Stimulated activated naive CD4-positive, alpha-beta T cell (primary cell): Measurements from ENCODE around the gene S100A16.
"Not testable (repeated sequence)": the region's sequence is repeated elsewhere in the genome, so short reads cannot be mapped to it uniquely, and the experiment has no call there.

Experiments
- DNase-seq, 6 experiments: peaks; one replicate each; lab custom pipeline; 2025; lab: John Stamatoyannopoulos, UW

S100A16 gene

DNA sequence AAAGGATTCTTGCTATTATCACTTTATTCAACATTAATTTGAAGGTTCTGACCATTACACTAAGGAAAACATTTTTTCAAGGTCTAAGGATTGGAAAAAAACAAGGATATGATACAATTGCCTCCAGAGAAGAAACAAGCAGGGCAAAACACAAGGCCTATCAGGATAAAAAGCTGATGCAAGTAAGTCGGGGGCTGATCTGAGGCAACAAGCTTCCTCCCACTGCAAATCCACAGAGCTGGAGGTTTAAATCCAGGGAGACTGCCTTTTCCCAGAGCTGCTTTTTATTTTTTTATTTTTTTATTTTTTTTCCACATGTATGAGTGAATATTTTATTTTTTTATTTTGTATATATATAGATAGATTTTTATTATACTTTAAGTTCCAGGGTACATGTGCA, 27.9 kb downstream of the S100A16 start:
- no peak for DNase-seq

DNA sequence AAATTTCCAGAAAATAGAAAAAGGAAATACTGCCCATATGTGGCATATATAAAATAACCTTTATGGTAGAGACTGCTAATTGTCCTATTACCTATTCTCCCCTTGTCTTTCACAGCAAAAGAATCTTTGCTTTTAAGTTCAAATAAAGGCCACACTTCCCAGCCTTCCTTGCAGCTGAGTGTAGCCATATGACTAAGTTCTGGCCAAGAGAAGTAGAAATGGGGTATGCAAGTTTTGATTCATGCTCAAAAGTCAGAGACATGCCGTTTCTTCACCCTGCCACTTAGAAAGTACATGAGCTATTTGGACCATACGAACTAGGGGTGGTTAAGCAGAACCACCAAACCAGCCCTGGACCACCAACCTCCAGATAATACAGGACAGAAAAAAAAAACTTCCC, 29.0 kb downstream of the S100A16 start:
- DNase-seq: no peak

DNA sequence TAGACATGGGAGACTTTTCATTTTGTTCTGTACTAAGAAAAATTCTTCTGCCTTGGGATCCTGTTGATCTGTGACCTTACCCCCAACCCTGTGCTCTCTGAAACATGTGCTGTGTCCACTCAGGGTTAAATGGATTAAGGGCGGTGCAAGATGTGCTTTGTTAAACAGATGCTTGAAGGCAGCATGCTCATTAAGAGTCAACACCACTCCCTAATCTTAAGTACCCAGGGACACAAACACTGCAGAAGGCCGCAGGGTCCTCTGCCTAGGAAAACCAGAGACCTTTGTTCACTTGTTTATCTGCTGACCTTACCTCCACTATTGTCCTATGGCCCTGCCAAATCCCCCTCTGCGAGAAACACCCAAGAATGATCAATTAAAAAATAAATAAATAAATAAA, 29.4 kb downstream of the S100A16 start:
- not testable (repeated sequence) for DNase-seq

DNA sequence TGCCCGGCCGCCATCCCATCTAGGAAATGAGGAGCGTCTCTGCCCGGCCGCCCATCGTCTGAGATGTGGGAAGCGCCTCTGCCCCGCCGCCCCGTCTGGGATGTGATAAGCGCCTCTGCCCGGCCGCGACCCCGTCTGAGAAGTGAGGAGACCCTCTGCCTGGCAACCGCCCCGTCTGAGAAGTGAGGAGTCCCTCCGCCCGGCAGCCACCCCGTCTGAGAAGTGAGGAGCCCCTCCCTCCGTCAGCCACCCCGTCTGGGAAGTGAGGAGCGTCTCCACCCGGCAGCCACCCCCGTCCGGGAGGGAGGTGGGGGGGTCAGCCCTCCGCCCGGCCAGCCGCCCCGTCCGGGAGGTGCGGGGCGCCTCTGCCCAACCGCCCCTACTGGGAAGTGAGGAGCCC, 30.1 kb downstream of the S100A16 start:
- DNase-seq: not testable (repeated sequence)

DNA sequence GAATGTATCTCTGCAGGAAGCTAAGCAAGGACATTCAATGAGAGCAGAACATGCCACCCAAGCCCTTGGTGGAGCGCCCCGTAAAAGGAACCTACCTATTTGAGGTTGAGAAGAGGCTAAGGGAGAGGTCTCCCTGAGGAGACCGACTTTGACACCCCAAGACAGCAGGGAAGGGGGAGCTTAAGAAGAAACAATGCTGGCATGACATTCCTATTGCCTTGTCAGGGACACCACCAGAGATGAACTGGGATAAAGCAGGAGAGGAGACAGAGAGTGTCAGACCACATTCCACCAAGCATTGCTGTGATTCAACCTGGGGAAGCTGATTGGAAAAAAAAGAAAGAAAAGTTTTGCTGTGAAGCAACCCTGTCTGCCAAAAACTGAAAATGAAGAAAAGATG, 34.0 kb downstream of the S100A16 start:
- DNase-seq: no peak

DNA sequence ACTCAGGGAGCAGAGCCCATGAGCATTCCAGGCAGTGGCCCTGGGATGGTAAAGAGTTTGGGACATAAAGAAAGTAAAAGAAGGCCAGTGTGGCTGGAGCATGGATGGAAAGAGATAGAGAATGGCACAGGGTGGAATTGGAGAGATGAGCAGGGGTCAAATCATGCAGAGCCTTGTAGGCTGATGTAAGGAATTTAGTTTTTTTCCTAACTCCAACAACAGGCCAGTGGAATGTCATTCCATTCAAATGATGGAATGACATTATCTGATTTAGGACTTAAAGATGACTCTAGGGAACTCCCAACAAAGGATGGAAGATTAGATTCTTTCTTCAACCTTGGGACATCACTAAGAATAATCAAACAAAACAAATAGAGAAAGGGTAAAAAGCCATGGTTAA, 34.4 kb downstream of the S100A16 start:
- DNase-seq: no peak

DNA sequence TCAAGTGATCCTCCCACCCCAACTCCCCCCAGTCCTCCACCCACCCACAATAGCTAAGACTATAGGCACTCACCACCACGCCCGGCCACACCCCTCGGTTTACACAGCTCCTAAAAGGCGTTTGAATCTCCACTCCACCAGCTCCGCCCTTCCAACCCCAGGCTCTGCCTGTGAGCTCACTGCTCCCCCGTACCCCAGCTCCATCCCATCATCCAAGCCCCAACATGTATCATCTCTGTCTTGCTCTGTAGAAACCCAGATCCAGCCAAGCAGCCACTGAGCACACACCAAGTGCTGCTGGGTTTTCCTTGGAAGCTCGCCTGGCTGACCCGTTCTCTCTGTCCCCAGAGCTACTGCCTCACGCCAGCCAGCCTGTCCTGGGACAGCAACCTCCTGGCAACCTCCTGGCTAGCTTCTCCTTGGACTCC, 35.3 kb downstream of the S100A16 start:
- DNase-seq: no peak

DNA sequence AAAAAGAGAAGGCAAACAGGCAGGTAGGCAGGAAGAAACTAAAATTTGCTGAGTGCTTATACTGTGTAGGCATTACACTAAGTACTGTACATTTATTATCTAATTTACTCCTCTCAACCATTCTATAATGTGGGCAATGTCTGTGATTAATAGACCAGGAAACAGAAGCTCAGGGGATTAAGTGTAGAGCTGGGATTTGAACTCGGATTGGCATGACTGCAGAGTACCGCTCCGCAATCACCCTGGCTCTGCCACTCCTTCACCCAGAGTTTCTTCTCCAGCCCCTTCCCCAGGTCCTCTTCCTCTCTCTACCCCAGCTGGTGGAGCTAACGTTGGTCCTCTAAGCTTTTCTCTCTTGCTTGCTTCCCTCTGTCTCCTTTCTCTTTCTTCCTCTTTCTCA, 35.8 kb downstream of the S100A16 start:
- DNase-seq: no peak

DNA sequence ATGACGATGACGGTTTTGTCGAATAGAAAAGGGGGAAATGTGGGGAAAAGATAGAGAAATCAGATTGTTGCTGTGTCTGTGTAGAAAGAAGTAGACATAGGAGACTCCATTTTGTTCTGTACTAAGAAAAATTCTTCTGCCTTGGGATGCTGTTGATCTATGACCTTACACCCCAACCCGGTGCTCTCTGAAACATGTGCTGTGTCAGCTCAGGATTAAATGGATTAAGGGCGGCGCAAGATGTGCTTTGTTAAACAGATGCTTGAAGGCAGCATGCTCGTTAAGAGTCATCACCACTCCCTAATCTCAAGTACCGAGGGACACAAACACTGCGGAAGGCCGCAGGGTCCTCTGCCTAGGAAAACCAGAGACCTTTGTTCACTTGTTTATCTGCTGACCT, 37.4 kb downstream of the S100A16 start:
- not testable (repeated sequence) for DNase-seq

DNA sequence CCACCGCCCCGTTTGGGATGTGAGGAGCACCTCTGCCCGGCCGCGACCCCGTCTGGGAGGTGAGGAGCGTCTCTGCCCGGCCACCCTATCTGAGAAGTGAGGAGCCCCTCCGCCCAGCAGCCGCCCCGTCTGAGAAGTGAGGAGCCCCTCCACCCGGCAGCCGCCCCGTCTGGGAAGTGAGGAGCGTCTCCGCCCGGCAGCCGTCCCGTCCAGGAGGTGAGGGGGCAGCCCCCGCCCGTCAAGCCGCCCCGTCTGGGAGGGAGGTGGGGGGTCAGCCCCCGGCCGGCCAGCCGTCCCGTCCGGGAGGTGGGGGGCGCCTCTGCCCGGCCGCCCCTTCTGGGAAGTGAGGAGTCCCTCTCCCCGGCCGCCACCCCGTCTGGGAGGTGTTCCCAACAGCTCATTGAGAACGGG, 37.9 kb downstream of the S100A16 start:
- DNase-seq: not testable (repeated sequence)

DNA sequence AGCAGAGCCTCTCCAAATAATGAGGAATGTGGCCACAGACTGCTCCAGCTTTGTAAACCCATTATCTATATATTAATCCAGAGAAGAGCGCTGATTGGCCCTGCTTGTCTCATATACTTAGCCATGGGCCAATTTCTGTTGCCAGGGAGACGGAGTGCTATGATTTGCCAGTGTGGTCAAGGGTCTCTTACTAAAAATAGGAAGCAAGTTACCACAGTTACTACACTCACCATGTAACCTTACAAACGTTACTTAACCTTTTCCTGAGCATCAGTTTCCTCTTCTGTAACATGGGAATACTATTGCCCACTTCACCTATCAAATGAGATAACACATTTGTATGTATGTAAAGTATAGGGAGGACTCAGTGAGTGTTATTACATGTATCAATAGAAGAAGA, 39.6 kb downstream of the S100A16 start:
- no peak for DNase-seq

DNA sequence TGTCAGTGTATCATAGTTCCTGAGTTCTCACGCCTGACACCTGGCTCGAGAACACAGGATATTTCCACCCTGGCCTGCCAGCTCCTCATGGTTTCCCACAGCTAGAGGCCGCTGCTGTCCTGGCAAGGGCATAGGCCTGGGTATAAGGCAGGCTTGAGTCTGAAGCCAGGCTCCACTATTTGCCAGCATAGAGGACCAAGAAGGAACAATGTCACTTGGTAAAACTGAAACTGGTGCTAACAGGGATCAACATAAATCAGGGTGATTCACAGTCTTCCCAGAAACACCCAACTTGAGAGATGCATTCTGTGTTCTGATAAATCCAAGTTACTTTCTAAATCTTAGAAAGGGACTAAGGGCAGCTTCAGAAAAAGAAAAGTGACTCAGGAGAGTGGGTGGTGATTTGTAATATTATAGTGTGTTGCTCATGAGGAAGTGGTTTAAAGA, 40.3 kb downstream of the S100A16 start:
- peak; percentile 2 to 42 (median 27) for DNase-seq

DNA sequence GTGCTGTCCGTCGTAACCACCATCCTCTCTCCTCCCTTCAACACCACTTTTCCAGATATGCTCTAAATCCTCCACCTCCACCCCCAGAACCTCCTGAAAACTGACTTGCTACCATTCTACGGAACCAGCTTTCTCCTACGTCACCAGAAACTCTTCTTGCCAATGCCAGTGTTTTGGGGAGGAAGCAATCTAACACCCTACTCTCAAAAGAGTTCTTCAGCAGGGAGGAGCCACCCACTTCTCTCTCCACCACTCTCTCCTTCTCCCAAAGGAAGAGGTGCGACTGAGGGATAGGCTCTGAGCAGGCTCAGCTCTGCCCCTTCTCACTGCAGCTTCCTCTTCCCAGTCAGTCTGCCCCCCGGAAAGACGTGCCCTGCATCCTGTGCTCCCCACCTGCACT, 41.2 kb downstream of the S100A16 start:
- no peak for DNase-seq

DNA sequence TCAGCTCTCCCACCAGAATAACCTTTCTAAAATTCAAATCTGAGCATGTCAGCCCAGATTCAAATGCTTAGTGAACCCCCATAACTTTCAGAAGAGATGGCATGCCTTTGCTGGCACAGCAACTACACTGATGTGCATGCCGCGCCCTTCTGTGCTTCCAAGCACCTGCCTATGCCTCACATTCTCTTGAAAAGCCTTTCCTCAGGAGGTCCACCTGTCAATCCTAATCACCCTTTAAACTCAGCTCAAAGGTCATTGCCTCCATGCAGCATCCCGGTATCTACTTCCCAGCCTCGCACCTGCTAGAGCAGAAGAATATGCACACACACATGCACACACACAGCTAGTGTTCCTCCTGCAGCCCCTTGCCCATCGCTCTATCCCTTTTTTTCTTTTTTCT, 42.1 kb downstream of the S100A16 start:
- no peak for DNase-seq

DNA sequence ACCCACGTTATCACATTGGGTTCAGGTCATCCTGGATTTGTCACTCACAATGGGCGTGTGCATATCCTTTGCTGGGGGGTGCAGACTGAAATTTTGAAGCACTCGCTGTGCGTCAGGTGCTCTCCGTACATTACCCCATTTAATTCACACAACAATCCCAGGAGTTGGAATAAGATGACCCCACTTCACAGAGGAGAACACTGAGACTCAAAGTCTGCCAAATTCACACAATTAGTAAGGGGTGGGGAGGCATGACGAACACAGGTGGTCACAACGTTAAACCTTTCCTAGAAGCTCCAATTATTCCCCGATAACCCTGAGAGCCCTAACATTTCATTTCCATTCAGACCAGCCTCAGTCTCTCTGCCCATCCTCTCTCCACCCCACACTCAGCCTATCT, 43.5 kb downstream of the S100A16 start:
- no peak for DNase-seq

DNA sequence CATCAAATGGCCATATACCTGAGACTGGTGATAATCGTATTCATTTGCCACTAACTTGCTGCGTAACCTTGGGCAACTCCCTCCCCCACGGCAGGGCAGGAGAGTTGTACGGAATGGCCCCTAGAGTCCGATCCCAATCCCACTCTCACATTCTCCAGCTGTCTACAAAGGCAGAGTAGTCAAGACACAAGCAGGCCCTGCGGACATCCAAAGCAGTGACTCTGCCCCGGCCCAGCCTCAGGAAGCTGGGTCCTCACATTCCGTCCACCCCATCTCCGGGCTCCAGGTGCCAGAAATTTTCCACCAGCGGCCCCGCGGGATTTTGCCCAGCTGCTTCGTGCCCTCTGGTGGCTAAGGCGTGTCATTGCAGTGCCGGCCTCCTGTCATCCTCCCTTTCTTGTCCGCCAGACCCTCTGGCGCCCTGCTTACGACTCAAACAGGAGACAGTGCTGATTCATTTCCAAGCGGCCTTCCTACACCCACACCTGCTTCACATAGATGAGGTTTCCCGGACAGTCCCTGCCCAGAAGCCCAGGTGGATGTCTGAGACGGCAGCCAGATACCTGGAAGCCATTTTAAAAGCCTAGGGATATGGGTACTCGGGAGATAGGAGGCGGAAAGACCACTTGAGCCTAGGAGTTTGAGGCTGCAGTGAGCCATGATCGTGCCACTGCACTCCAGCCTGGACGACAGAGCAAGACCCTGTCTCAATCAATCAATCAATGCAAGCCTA, 44.4 kb downstream of the S100A16 start:
- peak; percentile 42 to 85 (median 70) for DNase-seq

DNA sequence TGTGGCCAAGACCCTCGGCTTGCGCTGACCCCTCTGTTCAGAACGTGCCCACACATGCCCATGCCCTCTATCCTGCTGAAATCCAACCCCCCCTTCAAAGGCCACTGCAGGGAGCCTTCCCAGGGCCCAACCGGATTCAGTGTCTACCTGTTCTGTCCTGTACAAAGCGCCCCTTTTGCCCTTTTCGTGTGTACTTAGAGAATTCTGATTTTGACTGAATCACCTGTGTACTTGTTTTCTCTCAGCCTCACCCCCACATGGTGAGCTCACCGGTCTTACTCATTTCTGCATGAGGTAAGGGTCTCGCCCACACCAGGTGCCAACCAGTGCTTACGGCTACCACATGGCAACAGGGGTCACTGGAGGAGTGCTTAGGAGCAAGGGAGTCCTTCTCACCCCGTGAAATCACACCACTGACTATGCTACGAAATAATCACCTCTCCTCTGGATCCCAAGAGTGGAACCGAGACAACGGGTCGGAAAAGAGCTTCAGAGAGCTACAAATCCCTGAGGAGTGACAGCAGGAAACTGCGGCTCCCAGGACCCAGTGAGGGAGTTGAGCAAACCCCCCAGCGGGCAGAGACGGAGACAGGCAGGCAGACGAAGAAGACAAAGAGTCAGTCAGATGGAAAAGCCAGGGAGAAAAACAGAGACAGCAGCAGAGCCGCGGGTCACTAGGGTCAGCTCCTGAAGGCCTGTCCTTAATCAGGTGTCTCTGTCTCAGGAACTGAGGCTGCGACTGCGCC, 45.1 kb downstream of the S100A16 start:
- DNase-seq: no peak

DNA sequence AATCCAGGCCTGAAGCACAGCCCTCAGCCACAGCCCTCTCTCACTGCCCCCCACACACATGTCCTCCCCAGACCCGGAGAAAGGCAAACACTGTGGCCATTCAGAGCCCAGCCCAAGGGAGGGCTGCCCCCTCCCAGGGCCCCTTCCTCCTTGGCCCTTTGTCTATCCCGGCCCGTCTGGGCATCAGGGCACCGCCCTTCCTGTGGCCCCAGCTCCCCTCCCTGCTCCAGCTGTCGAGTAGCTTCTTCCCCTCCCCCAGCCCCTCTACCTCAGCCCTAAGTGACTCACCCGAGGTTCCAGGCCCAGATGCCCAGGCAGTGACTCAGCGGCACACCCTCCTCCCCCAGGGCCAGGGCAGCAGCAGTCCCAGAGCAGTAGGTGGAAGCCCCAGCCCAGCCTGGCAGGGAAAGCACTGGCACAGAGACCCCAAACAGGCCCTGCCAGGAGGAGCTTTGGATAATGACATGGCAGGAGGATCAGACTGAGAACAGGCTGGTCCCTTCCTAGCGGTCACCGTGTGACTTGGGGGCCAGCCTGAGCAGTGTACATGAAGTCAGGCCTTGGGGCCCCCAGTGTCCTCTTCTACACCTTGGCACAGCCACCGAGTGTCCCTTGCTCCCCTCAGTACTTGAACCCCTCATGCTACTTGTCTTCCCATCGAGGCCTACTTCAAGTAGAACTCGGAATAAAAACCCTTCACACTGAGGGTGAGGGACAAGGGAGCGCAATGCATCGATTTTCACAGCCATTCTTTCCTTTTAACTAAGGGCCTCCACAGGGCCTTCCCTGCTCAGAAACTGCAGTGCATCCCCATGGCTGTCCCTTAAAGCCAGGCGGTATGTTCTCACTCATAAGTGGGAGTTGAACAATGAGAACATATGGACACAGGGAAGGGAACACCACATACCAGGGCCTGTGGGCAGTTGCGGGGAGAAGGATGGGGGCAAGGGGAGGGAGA, 46.2 kb downstream of the S100A16 start:
- peak in 1 of 6 experiments; percentile 7 for DNase-seq

DNA sequence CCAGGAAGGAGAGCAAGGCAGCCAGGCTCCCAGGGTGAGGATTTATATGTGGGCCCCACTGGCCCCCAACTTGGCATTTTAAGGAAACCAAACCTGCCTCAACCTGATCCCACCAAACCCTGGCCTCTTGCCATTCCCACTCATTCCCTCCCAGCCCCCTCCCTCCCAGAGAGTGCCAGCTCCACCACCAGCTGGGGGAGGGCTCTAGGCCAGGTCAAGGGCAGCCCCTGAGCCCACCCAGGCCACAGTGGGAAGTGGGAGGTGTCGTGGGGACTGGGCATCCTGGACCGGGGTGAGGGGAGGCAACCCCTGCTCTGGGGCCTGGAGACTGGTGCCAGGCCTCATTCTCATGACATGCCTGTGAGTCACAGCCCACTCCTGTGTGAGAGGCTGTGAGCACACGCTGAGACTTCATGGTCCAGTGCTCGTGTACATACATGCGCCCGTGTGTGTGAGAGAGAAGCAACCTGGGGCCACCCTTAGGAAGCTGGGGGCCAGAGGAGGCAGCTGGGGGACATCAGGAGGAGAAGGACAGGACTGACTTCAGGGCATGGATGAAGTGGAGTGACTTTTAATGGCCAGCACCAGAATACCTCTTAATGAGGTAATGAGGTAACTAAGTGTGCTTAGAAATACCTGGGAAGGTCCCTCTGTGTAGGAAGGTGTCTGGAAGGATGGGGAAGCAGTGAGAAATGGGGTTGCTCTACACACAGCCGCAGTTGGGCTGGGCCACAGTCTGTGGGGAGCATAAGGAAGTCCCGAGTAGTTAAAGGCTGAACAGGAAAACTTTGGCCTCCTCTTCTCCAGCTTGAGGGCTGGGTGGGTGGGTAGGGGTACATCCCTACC, 47.2 kb downstream of the S100A16 start, which contains the start of gene S100A2:
Gene S100A2 (minus strand): TSS at position 316 of the 846 bp plus-strand sequence. CDS start 1,967 bp downstream, outside the sequence.
- no peak for DNase-seq

DNA sequence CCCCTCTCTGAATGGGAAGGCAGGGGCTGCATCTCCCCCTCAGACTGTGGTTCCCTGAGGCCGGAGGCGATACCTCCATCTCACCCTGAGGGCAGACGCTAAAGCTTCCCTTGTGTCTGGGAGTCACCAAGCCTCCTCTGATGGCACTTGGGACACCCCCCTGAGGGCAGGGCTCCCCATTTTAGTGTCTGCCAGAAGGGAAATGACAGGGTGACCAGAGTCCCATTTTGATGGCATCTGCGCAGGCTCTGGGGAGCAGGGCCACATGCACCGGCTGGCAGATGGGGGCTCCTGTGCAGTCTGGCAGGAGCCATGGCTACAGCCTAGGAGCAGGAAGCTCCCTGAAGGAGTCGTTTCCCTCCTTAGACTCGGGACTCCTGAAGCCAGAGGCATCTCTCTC, 48.9 kb downstream of the S100A16 start:
- DNase-seq: no peak

DNA sequence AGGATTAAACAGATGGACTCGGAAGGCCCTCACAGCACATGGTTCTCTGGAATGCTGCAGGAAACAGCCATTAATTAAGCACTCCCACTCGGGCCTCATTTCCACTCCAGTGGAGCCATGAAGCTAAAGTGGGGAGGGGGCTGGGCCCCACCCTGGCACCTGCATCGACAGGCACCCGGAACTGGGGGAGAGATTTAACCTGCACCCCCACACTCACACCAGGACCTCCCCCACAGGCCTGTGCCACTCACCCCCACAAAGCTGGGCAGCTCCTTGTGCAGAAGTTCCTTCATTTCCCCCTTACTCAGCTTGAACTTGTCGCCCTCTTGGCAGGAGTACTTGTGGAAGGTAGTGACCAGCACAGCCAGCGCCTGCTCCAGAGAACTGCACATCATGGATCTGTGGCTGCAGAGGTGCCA, 49.4 kb downstream of the S100A16 start:
- no peak for DNase-seq
